ENCODE results near the gene AURKAIP1. TPM values are rescaled to one million over a fixed set of nuclear protein-coding genes. Genes with fewer than 3 reads are reported as not detected.

The AURKAIP1 gene
- total RNA-seq, 1 experiment from 2014 or later = 823 TPM

DNA sequence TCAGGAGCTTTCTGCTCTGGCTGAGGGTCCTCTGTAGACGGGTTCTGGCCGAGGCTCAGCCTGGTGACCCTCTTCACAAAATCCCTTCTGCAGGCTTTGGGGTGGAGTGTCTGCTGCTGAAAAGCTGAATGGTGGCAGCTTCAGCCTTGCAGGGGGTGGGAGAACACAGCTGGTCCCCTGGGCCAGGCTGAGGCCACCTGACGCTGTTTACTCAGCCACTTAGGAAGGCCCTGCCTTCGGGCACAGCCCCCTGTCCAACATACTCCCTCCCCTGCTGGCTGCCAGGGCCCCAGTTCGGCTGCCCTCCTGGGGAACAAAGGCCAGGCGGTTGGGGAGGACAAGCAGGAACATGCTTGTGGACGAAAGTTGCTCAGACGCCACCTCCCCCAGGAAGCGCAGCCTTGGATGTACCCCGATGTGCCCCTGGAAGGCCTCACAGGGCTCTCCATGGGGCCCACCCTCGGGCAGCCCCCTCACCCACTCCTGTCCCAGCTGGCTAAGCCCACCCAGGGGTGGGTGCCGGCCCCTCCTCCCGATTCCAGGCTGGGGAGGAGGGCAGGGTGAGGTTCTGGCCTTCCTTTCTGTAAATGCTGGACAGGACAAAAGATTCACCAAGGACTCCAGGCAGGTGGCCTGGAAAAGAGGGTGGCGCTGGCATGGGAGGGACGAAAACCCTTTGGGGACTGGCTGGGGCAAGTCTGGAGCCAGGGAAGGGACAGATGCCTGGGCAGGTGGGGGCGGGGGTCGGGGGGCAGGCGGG lies 46.3 kb upstream of the AURKAIP1 start, which contains the start of gene ANKRD65:
Gene ANKRD65 (minus strand): TSS at position 130 of the 760 bp plus-strand sequence. CDS start 271 bp downstream, outside the sequence.
- Histone ChIP-seq H3K27ac (ENCODE audit: low read length) (no peak within 1 kb of the TSS), H3K36me3 (ENCODE audit: low read depth, low read length) (no peaks in the 10 kb centered on the region), H3K27me3 (ENCODE audit: low read length) (no peaks in the 10 kb centered on the region), H4K20me1 (ENCODE audit: low read length) (no peaks in the 10 kb centered on the region), H2AFZ (ENCODE audit: low read length) (no peak within 1 kb of the TSS), H3K9ac (ENCODE audit: low read length) (no peak within 1 kb of the TSS), H3K4me1 (ENCODE audit: insufficient read depth, low read length) (peaks cover 15% of the 10 kb centered on the region), H3F3A (ENCODE audit: low read length, unreplicated experiment) (no peaks in the 10 kb centered on the region), H3K4me2 (ENCODE audit: low read length) (no peak within 1 kb of the TSS), H3K9me3 (ENCODE audit: low read length) (no peaks in the 10 kb centered on the region), H3K4me3 (ENCODE audit: low read length) (no peak within 1 kb of the TSS), H3K79me2 (ENCODE audit: low read length) (no peaks in the 10 kb centered on the region), H3K9me2 (replicated peaks; ENCODE audit: low read length) (no peaks in the 10 kb centered on the region)
- BruUV-seq (replicated peaks) = no TSS peak
- TF ChIP-seq EZH2 (IDR thresholded peaks at IDR 0.05; ENCODE audit: low read length, unreplicated experiment) (no peak), EZH2phosphoT487 (IDR thresholded peaks at IDR 0.05; ENCODE audit: borderline replicate concordance, low read length) (no peak)
- TF ChIP-seq, protein P1, sequence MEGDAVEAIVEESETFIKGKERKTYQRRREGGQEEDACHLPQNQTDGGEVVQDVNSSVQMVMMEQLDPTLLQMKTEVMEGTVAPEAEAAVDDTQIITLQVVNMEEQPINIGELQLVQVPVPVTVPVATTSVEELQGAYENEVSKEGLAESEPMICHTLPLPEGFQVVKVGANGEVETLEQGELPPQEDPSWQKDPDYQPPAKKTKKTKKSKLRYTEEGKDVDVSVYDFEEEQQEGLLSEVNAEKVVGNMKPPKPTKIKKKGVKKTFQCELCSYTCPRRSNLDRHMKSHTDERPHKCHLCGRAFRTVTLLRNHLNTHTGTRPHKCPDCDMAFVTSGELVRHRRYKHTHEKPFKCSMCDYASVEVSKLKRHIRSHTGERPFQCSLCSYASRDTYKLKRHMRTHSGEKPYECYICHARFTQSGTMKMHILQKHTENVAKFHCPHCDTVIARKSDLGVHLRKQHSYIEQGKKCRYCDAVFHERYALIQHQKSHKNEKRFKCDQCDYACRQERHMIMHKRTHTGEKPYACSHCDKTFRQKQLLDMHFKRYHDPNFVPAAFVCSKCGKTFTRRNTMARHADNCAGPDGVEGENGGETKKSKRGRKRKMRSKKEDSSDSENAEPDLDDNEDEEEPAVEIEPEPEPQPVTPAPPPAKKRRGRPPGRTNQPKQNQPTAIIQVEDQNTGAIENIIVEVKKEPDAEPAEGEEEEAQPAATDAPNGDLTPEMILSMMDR (conservative IDR thresholded peaks at IDR 0.05; ENCODE audit: low read depth, low read length) = no peak
- CTCF ChIA-PET = no interaction called here
- intact Hi-C loops (cut with micrococcal nuclease) = no loop called here
- DNase-seq = no peak
- ATAC-seq = no peak
- POLR2A ChIA-PET (ENCODE audit: unreplicated experiment) = no interaction called here

DNA sequence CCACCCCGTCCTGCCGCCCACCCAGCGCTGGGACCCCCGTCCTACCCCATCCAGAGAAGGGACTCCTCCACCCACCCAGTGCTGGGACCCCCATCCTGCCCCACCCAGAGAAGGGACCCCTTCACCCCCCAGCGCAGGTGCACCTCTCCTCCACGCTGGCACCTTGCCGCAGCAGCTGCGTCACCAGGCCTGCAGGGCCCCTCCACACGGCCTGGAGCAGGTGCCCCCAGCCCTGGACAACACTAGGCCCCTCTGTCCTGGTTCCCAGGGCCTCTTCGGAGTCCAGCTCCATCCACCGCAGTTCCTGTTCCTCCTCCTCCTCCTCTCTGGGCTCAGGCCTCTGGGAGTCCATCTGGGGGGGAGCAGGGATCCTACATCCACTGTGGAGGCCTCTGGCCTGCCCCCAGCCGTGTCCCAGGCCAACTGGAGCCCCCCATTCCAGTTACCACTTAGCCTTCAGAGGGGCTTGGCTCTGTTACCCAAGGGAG lies 45.7 kb upstream of the AURKAIP1 start:
- H3K4me3 ChIP-seq (ENCODE audit: low read length) = no peak overlapping the region
- no peak overlapping the region for H3K9ac ChIP-seq (ENCODE audit: low read length)
- ATAC-seq (no peak), DNase-seq (no peak)
- no peaks in the 10 kb centered on the region for H3K9me2 ChIP-seq (replicated peaks; ENCODE audit: low read length)
- H3F3A ChIP-seq (ENCODE audit: low read length, unreplicated experiment) = no peaks in the 10 kb centered on the region
- H3K4me2 ChIP-seq (ENCODE audit: low read length) = no peak overlapping the region
- H3K27ac ChIP-seq (ENCODE audit: low read length) = no peak overlapping the region
- H3K9me3 ChIP-seq (ENCODE audit: low read length) = no peaks in the 10 kb centered on the region
- H4K20me1 ChIP-seq (ENCODE audit: low read length) = no peaks in the 10 kb centered on the region
- ChIA-PET CTCF (interaction anchor here (1.0 kb wide), 1 partner anchor 18 kb away, joined by 5 read pairs; no protein-coding TSS in a partner anchor), POLR2A (ENCODE audit: unreplicated experiment) (no interaction called here)
- H3K79me2 ChIP-seq (ENCODE audit: low read length) = no peaks in the 10 kb centered on the region
- peaks cover 15% of the 10 kb centered on the region for H3K4me1 ChIP-seq (ENCODE audit: insufficient read depth, low read length)
- BruUV-seq (replicated peaks) = no TSS peak
- intact Hi-C loops (cut with micrococcal nuclease) = no loop called here
- H3K36me3 ChIP-seq (ENCODE audit: low read depth, low read length) = no peaks in the 10 kb centered on the region
- TF ChIP-seq, protein P1 (conservative IDR thresholded peaks at IDR 0.05; ENCODE audit: low read depth, low read length) = no peak
- TF ChIP-seq EZH2 (IDR thresholded peaks at IDR 0.05; ENCODE audit: low read length, unreplicated experiment) (no peak), EZH2phosphoT487 (IDR thresholded peaks at IDR 0.05; ENCODE audit: borderline replicate concordance, low read length) (no peak)
- no peaks in the 10 kb centered on the region for H3K27me3 ChIP-seq (ENCODE audit: low read length)
- no peak overlapping the region for H2AFZ ChIP-seq (ENCODE audit: low read length)
